Measurements from ENCODE around the gene CHRNB1.
"Not testable (repeated sequence)": the region's sequence is repeated elsewhere in the genome, so short reads cannot be mapped to it uniquely, and the experiment has no call there.

CHRNB1 gene

GRCh38 chr17:7477392-7478275 is 32.8 kb downstream of the CHRNB1 start:
- no peak for TF ChIP-seq CTCF (IDR thresholded peaks at IDR 0.05; ENCODE audit: low read depth, low read length)
- peak overlapping the region; percentile 69 for H3K4me3 ChIP-seq (ENCODE audit: low read depth, low read length)
- peak; percentile 57 for DNase-seq (ENCODE audit: low read depth, low spot score)
- in situ Hi-C loops (cut with HindIII; ENCODE audit: low sequenced_read_pairs): no loop called here

GRCh38 chr17:7478276-7479212 is 33.7 kb downstream of the CHRNB1 start:
- no peak for TF ChIP-seq CTCF (IDR thresholded peaks at IDR 0.05; ENCODE audit: low read depth, low read length)
- peak; percentile 24 for DNase-seq (ENCODE audit: low read depth, low spot score)
- in situ Hi-C loops (cut with HindIII; ENCODE audit: low sequenced_read_pairs): no loop called here
- H3K4me3 ChIP-seq (ENCODE audit: low read depth, low read length): peak overlapping the region; percentile 69

DNA sequence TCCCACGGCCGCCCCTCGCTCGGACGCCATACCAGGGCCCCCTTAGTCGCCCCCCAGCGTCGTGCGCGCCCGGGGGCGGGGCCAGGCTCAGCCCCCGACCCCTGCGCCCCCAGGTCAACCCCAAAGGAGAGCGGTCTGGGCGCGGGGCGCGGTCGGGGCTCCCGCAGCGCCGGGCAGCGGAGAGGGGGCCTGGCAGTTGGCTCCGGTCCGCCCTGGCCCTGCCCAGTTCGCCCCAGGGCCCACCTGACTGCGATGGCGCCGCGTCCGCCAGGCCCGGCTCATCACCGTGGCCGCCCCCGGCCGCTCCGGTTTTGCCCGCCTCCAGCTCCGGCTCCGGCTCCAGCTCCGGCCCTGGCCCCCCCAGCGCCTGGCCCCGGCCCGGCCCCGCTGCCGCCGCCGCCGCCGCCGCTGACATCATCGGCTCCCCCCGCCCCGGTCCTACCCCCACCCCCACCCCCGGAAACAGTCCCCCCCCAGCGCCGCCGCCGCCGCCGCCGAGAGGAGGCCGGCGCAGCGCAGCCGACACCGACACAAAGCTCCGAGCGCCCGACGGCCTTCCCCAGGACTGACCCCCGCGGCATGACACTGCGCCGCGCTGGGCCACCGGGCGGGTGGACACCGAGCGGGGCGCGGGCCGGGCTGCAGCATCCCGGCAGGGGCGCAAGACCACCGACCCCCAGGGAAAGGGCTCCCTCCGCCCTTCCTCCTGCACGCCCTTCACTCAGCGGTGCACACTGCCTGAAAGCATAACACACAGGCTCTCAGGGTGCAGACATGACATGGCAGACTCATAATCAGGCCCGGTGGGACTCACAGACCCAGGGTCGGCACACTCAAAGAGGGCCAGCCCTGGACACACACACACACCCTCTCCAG is 34.6 kb downstream of the CHRNB1 start, which contains the start of gene ZBTB4:
TSS of gene ZBTB4 (minus strand) at position 419 of the 876 bp plus-strand sequence. CDS start 12,830 bp downstream, outside the sequence.
- TF ChIP-seq CTCF (IDR thresholded peaks at IDR 0.05; ENCODE audit: low read depth, low read length): no peak
- peak; percentile 35 for DNase-seq (ENCODE audit: low read depth, low spot score)
- peak within 1 kb of the TSS; percentile 69 for H3K4me3 ChIP-seq (ENCODE audit: low read depth, low read length)
- in situ Hi-C loops (cut with HindIII; ENCODE audit: low sequenced_read_pairs): no loop called here

GRCh38 chr17:7480089-7480384 is 35.2 kb downstream of the CHRNB1 start:
- peak overlapping the region; percentile 69 for H3K4me3 ChIP-seq (ENCODE audit: low read depth, low read length)
- in situ Hi-C loops (cut with HindIII; ENCODE audit: low sequenced_read_pairs): no loop called here
- TF ChIP-seq CTCF (IDR thresholded peaks at IDR 0.05; ENCODE audit: low read depth, low read length): no peak
- no peak for DNase-seq (ENCODE audit: low read depth, low spot score)

DNA sequence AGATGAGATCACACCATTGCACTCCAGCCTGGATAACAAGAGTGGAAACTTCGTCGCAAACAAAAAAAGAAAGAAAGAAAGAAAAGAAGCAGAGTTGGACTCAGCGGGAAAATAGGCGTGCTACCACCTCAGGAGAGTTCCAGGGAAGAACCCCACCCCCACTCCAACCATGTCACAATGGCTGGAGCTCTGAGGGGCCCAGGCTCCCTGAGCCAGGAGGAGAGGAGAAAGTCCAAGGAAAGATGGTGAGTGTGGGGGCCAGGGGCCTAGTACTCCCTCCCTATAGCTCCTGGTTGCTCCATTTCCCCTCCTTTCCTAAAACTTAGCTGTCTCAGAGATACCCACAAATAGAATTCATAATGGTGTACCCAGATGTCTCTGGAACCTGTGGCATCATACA is 36.4 kb downstream of the CHRNB1 start, which contains the start of gene SLC35G6:
TSS of gene SLC35G6 (plus strand) at position 172 of the 400 bp plus-strand sequence. CDS start at position 243, 71 bp downstream.
- H3K4me3 ChIP-seq (ENCODE audit: low read depth, low read length); DNase-seq (ENCODE audit: low read depth, low spot score); in situ Hi-C loops (cut with HindIII; ENCODE audit: low sequenced_read_pairs): not testable (repeated sequence)

DNA sequence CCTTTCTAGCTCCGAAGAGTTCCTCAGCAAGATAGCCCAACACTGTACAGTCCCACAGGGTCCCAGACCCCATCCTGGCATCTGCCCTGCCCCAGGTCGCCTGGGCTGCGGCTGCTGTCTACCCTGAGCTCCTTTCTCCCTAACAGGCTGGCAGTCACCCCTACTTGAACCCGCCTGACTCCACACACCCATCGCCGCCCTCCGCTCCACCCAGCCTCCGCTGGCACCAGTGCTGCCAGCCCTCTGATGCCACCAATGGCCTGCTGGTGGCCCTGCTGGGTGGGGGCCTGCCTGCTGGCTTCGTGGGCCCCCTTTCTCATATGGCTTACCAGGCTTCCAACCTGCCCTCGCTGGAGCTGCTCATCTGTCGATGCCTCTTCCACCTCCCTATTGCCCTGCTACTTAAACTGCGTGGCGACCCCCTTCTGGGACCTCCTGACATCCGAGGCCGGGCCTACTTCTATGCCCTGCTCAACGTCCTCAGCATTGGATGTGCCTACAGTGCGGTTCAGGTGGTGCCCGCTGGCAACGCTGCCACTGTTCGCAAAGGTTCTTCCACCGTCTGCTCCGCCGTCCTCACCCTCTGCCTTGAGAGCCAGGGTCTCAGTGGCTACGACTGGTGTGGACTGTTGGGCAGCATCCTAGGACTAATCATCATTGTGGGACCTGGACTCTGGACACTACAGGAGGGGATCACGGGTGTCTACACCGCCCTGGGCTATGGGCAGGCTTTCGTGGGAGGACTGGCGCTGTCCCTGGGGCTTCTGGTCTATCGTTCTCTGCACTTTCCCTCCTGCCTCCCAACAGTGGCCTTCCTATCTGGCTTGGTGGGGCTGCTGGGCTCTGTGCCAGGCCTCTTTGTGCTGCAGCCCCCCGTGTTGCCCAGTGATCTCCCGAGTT is 37.2 kb downstream of the CHRNB1 start:
- H3K4me3 ChIP-seq (ENCODE audit: low read depth, low read length); in situ Hi-C loops (cut with HindIII; ENCODE audit: low sequenced_read_pairs); DNase-seq (ENCODE audit: low read depth, low spot score): not testable (repeated sequence)

- in situ Hi-C loops (cut with HindIII; ENCODE audit: low sequenced_read_pairs); DNase-seq (ENCODE audit: low read depth, low spot score): not testable (repeated sequence)
- H3K4me3 ChIP-seq (ENCODE audit: low read depth, low read length): peak overlapping the region; percentile 81
These were observed 37.9 kb downstream of the CHRNB1 start for GRCh38 chr17:7482742-7483088.
